ENCODE results near the gene SMIM15. TPM values are rescaled to one million over a fixed set of nuclear protein-coding genes. Genes with fewer than 3 reads are reported as not detected.
A peak's percentile ranks its signal among the peaks of the same experiment; 100 is the strongest.

Gene SMIM15
- total RNA-seq, 8 experiments from 2014 or later, result 24.7 to 40.8 (median 36.6) TPM

DNA sequence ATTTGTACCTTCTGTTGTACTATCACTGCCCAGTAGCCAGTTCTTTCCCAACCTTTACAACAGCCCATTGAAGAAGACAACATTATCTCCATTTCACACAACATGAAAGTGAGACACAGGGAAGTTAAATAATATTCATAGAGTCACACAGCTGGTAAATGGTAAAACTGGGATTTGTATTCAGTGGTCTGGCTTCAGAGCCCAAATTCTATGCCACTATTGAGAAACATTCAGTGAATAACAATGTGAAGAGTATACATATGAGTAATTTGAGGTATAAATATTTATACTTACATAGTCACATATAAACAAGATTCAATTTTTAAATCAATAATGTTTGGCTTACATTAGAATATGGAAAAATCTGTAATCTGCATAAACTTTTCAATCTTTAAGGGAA is 13.8 kb downstream of the SMIM15 start:
- Histone ChIP-seq H3K27ac (no peak overlapping the region), H3K4me1 (replicated peaks in 1 of 2) (no peaks in the 10 kb centered on the region), H3K4me3 (no peak overlapping the region)
- in situ Hi-C loops (cut with MboI; ENCODE audit: low pct_unique_long_range_greater_than_20kb in 2 of 9, low sequenced_read_pairs in 9 of 9, unreplicated experiment in 9 of 9), result no loop called here
- peak in 3 of 8 experiments; percentile 73 to 85 (median 79) for ATAC-seq (replicated peaks in 6 of 8)

DNA sequence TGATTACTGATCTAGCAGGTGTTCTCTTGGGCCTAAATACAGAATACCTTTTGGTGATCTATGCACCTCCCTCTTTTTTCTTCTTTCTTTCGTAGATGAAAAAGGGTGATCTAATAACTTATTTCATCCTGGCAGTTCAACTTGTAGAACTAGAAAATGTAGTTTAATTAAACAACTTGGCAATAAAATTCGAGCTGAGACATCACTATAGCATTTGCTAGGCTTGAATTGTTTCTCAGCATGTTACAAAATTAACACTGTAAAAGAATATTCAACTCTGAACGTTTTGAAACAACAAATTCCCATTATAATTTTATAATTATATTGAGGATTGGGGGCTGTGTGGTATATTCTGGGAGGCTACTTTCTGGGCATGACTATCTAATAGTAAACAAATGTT is 19.5 kb downstream of the SMIM15 start:
- Histone ChIP-seq H3K4me1 (replicated peaks in 1 of 2) (peaks cover 0 to 2% of the 10 kb centered on the region in 2 donors), H3K4me3 (no peak overlapping the region), H3K27ac (no peak overlapping the region)
- in situ Hi-C loops (cut with MboI; ENCODE audit: low pct_unique_long_range_greater_than_20kb in 2 of 9, low sequenced_read_pairs in 9 of 9, unreplicated experiment in 9 of 9), result no loop called here
- ATAC-seq (replicated peaks in 6 of 8), result no peak
- WGBS, 10 experiments, result 0 to 100% (median 58%) methylated on average over 1 to 3 of the region's 3 CpGs; no CpG with 5 or more reads in 1 of the 10 experiments

DNA sequence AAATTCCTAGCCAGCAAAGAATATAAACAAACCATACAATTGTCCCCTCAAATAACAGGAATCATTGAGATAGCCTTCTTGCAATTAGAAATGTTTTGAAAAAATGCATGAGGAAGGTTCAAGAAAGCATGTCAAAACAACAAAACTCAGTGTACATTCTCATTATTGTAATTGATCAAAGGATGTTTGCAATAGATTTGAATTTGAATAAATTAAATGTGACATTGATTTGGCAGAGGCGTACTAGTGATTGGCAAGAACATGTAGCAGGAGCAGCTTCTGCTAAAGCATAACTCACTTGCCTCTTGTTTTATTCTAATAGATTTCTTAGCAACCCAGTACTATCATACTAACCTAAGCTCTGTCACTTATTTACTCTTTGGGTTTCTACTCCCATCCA is 19.9 kb downstream of the SMIM15 start:
- in situ Hi-C loops (cut with MboI; ENCODE audit: low pct_unique_long_range_greater_than_20kb in 2 of 9, low sequenced_read_pairs in 9 of 9, unreplicated experiment in 9 of 9), result no loop called here
- Histone ChIP-seq H3K4me1 (replicated peaks in 1 of 2) (peaks cover 0 to 2% of the 10 kb centered on the region in 2 donors), H3K27ac (no peak overlapping the region), H3K4me3 (no peak overlapping the region)
- 85 to 100% (median 100%) methylated on average over 1 of the region's 1 CpG; no CpG with 5 or more reads in 3 of the 10 experiments for WGBS, 10 experiments
- ATAC-seq (replicated peaks in 6 of 8), result no peak

DNA sequence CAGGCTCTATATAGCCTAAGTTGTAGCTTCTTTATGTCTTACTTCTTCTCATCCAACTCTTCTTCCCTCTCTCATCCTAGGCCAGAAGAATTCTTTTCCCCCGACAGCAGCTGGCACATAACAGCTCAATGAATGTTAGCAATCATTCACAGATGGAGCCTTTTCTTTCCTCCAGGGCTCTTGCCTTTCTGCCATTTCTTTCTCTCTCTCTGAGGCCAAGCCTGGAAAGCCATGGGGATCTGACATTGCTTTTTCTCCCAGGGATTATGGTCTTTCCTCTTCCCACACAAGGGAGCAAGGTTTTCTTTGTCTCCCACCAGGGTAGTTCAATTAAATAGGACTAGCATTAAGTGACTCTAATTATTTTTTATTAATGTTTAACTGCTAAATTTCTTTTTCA is 20.5 kb downstream of the SMIM15 start:
- H3K4me1 ChIP-seq (replicated peaks in 1 of 2), result peaks cover 0 to 2% of the 10 kb centered on the region in 2 donors
- H3K4me3 ChIP-seq, result no peak overlapping the region
- ATAC-seq (replicated peaks in 6 of 8), result peak in 1 of 8 experiments; percentile 32
- no peak overlapping the region for H3K27ac ChIP-seq
- in situ Hi-C loops (cut with MboI; ENCODE audit: low pct_unique_long_range_greater_than_20kb in 2 of 9, low sequenced_read_pairs in 9 of 9, unreplicated experiment in 9 of 9), result no loop called here
- WGBS, 10 experiments, result 0 to 67% (median 13%) methylated on average over 1 of the region's 1 CpG; no CpG with 5 or more reads in 4 of the 10 experiments

DNA sequence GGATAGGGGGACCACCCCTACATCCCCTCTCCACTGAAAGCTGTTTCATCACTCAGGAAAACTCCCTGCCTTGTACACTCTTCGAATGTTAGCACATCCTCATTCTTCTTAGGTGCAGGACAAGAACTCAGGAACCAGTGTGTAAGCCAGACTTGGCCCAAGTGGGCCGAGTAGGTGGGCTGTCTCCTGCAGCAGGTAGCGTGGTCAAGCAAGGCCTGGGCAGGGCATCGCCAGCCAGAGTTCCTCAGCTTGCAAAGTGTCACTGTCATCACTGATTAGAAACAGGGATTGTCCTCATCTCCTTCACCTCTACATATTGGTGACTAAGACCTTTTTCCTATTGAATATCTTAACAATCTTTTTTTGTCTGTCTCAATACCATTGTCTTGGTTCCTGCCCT is 22.3 kb downstream of the SMIM15 start:
- WGBS, 10 experiments, result 80 to 100% (median 95%) methylated on average over 1 to 4 of the region's 4 CpGs; no CpG with 5 or more reads in 4 of the 10 experiments
- H3K27ac ChIP-seq, result no peak overlapping the region
- in situ Hi-C loops (cut with MboI; ENCODE audit: low pct_unique_long_range_greater_than_20kb in 2 of 9, low sequenced_read_pairs in 9 of 9, unreplicated experiment in 9 of 9), result no loop called here
- peaks cover 0 to 2% of the 10 kb centered on the region in 2 donors for H3K4me1 ChIP-seq (replicated peaks in 1 of 2)
- H3K4me3 ChIP-seq, result no peak overlapping the region
- ATAC-seq (replicated peaks in 6 of 8), result no peak

DNA sequence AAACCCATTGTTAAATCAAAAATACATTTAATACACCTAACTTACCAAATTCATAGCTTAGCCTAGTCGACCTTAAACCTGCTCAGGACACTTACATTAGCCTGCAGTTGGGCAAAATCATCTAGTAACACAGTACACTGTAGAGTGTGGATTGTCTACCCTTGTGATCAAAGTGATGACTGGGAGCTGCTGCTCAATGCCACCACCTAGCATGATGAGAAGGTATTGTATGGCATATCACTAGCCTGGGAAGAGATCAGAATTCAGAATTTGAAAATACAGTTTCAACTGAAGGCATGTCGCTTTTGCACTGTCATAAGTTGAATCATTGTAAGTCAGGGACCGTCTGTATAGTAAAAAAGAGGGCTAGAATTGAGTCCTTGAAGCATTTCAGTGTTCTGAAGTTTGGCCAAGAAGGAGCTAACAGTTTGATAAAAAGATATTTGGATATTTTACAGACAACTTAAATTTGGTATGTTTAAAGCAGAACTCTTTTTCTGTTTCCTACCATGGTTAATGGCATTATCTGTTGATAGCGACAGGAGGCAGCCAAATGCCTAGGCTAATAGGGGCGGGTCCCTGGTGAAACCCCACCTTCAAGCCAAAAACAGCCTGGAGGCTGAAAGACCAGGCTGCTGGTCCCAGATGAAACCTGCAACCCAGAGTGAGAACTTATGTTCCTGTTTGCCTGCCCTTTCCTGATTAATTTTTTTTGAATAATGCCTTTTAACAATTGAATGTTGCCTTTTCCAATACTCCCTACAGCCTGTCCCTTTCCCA is 23.0 kb downstream of the SMIM15 start:
- WGBS, 10 experiments, result 66 to 100% (median 86%) methylated on average over 2 to 5 of the region's 5 CpGs; no CpG with 5 or more reads in 2 of the 10 experiments
- no peak overlapping the region for H3K27ac ChIP-seq
- peak in 3 of 8 experiments; percentile 29 to 78 (median 68) for ATAC-seq (replicated peaks in 6 of 8)
- H3K4me1 ChIP-seq (replicated peaks in 1 of 2), result peaks cover 0 to 2% of the 10 kb centered on the region in 2 donors
- no peak overlapping the region for H3K4me3 ChIP-seq
- in situ Hi-C loops (cut with MboI; ENCODE audit: low pct_unique_long_range_greater_than_20kb in 2 of 9, low sequenced_read_pairs in 9 of 9, unreplicated experiment in 9 of 9), result no loop called here

DNA sequence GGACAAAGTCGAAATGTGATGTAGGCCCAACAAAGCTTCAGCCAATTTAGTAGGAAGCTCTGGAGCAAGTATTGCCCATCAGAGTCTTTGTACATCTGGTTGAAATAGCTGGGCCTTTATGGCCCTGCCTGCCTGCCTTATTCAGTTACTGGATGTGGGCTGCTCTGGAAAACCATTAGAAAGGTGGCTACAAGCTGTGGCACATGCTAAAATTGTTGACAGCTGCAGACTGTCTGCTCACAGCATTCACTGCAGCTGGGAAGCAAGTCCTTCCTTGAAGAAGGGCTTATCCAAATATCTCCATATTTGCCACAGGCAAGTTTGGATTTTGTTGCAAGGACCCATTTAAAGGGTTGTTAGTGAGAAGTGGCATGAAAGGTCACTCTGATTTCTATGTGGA is 24.4 kb downstream of the SMIM15 start:
- H3K4me3 ChIP-seq, result no peak overlapping the region
- WGBS, 10 experiments, result 20 to 100% (median 88%) methylated on average over 1 of the region's 1 CpG; no CpG with 5 or more reads in 3 of the 10 experiments
- H3K4me1 ChIP-seq (replicated peaks in 1 of 2), result peaks cover 0 to 2% of the 10 kb centered on the region in 2 donors
- in situ Hi-C loops (cut with MboI; ENCODE audit: low pct_unique_long_range_greater_than_20kb in 2 of 9, low sequenced_read_pairs in 9 of 9, unreplicated experiment in 9 of 9), result no loop called here
- H3K27ac ChIP-seq, result no peak overlapping the region
- peak in 3 of 8 experiments; percentile 71 to 88 (median 73) for ATAC-seq (replicated peaks in 6 of 8)

DNA sequence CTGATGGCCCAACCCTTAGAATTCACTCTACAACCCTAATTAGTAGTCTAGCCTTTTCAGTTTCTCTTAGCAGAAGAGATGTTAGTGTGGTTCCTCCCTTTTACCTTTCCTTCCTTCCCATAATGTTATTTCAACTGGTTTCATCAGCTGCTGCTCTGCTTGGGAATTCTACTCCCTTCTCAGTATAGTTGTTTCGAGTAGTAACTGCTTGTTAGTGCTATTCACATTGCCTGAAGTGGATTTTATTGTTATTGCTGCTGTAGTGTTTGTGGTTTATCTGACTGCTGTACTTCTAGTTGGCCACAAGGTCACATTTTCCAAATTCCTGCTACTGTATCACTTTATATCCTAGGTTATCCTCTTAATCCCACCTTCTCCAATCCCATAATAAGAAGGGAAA is 29.7 kb downstream of the SMIM15 start:
- no peaks in the 10 kb centered on the region for H3K4me1 ChIP-seq (replicated peaks in 1 of 2)
- no peak overlapping the region for H3K4me3 ChIP-seq
- in situ Hi-C loops (cut with MboI; ENCODE audit: low pct_unique_long_range_greater_than_20kb in 2 of 9, low sequenced_read_pairs in 9 of 9, unreplicated experiment in 9 of 9), result no loop called here
- 60 to 80% (median 73%) methylated on average over 1 of the region's 1 CpG; no CpG with 5 or more reads in 6 of the 10 experiments for WGBS, 10 experiments
- no peak overlapping the region for H3K27ac ChIP-seq
- peak in 3 of 8 experiments; percentile 36 to 75 (median 66) for ATAC-seq (replicated peaks in 6 of 8)

DNA sequence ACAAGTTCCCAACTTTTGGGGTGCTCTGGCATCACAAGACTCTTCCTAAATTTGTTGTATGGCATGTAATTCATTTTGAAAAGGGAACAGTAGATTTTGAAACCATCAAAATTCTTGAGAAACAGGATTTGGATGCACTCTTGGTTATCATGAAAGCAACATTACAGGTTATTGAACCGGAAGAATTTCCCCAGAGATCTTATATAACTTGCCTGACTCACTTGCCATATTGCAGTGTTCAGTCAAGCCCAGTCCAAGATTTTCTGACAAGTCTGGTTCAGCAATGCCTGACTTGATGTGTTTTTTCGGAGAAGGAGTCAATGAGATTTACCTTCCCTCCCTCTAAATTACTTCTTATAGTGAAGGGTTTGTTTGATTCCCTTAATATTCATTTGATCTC is 32.0 kb downstream of the SMIM15 start:
- Histone ChIP-seq H3K27ac (no peak overlapping the region), H3K4me3 (no peak overlapping the region), H3K4me1 (replicated peaks in 1 of 2) (no peaks in the 10 kb centered on the region)
- ATAC-seq (replicated peaks in 6 of 8), result no peak
- in situ Hi-C loops (cut with MboI; ENCODE audit: low pct_unique_long_range_greater_than_20kb in 2 of 9, low sequenced_read_pairs in 9 of 9, unreplicated experiment in 9 of 9), result no loop called here
- 40 to 100% (median 92%) methylated on average over 1 to 2 of the region's 2 CpGs; no CpG with 5 or more reads in 3 of the 10 experiments for WGBS, 10 experiments

DNA sequence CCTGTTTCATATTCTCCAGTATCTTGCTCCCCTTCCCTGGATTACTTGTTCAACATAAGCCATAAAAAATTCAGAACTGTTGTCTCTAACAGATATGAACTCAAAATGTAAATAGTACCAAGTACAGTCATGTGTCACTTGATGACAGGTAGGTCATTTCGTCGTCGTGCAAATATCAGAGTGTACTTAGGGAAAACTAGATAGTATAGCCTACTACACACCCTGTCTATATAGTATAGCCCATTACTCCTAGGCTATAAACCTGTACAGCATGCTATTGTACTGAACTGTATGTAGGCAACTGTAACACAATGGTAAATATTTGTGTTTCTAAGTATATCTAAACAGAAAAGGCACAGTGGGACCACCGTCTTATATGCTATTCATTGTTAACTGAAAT is 39.1 kb downstream of the SMIM15 start:
- ATAC-seq (replicated peaks in 6 of 8), result no peak
- in situ Hi-C loops (cut with MboI; ENCODE audit: low pct_unique_long_range_greater_than_20kb in 2 of 9, low sequenced_read_pairs in 9 of 9, unreplicated experiment in 9 of 9), result no loop called here
- H3K27ac ChIP-seq, result no peak overlapping the region
- H3K4me1 ChIP-seq (replicated peaks in 1 of 2), result no peaks in the 10 kb centered on the region
- H3K4me3 ChIP-seq, result no peak overlapping the region
- 79 to 100% (median 100%) methylated on average over 1 to 4 of the region's 4 CpGs; no CpG with 5 or more reads in 1 of the 10 experiments for WGBS, 10 experiments

DNA sequence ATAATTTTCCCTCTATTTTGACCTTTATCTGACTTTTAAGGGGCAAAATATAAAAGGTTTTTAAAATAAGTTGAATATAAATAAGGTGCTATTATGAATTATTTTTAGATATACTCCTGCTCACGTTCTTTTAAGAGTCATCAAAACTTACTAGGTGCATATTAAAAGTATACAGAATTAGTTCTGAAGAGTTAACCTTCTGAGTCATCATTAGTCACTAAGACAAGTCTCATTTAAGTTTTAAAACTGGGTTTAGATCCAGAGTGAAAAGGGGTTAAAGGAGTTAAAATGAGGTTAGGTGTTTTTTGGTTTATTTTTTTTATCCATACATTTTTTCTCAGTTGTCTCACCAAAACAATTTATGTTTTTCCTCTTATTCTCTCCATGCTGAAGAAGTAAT is 41.7 kb downstream of the SMIM15 start:
- in situ Hi-C loops (cut with MboI; ENCODE audit: low pct_unique_long_range_greater_than_20kb in 2 of 9, low sequenced_read_pairs in 9 of 9, unreplicated experiment in 9 of 9), result no loop called here
- H3K4me3 ChIP-seq, result no peak overlapping the region
- no peak for ATAC-seq (replicated peaks in 6 of 8)
- H3K27ac ChIP-seq, result no peak overlapping the region
- 0 to 100% (median 88%) methylated on average over 1 of the region's 1 CpG; no CpG with 5 or more reads in 1 of the 10 experiments for WGBS, 10 experiments
- no peaks in the 10 kb centered on the region for H3K4me1 ChIP-seq (replicated peaks in 1 of 2)

DNA sequence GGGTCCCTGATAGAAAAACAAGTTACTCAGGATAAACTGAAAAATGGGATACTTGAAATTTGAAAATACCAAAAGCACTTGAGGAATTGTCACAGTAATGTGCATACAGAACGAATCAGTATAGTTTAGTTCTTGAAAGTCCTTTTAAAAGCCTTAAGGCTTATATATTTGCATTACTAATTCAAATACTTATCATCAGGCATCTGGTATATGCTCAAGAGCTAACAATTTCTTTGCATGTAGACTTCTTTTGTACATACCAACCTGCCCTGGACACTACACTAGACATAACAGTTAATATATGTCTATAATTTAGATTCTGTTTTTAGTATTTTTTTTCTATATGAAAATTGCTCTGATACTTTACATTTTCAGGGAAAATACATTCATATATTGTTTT is 43.2 kb downstream of the SMIM15 start:
- Histone ChIP-seq H3K27ac (no peak overlapping the region), H3K4me3 (no peak overlapping the region), H3K4me1 (replicated peaks in 1 of 2) (no peaks in the 10 kb centered on the region)
- peak in 3 of 8 experiments; percentile 37 to 91 (median 68) for ATAC-seq (replicated peaks in 6 of 8)
- whole genome bisulfite sequencing, 10 experiments, result 0 to 94% (median 67%) methylated on average over 1 of the region's 1 CpG; no CpG with 5 or more reads in 3 of the 10 experiments
- in situ Hi-C loops (cut with MboI; ENCODE audit: low pct_unique_long_range_greater_than_20kb in 2 of 9, low sequenced_read_pairs in 9 of 9, unreplicated experiment in 9 of 9), result no loop called here

DNA sequence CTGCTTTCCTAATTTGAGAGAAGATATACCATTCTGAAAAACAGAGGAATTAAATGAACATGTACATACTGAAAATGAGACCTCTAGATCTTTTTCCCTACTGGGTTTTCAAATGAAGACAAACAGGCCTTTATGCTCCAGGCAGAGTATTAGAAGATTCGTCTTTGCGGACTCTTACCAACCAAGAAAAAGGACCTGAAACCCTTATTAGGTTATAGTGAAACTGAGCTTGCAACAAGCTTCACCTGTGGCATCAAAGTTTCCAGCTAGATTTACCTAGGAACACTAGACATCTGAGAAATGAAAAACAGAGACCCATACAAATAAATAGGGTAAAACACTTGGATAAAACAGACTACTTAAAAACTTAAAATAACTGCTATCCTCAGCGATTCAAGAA is 46.3 kb downstream of the SMIM15 start:
- in situ Hi-C loops (cut with MboI; ENCODE audit: low pct_unique_long_range_greater_than_20kb in 2 of 9, low sequenced_read_pairs in 9 of 9, unreplicated experiment in 9 of 9), result no loop called here
- H3K27ac ChIP-seq, result no peak overlapping the region
- ATAC-seq (replicated peaks in 6 of 8), result no peak
- H3K4me1 ChIP-seq (replicated peaks in 1 of 2), result no peaks in the 10 kb centered on the region
- H3K4me3 ChIP-seq, result no peak overlapping the region
- 77 to 100% (median 96%) methylated on average over 1 to 3 of the region's 3 CpGs for WGBS, 10 experiments

DNA sequence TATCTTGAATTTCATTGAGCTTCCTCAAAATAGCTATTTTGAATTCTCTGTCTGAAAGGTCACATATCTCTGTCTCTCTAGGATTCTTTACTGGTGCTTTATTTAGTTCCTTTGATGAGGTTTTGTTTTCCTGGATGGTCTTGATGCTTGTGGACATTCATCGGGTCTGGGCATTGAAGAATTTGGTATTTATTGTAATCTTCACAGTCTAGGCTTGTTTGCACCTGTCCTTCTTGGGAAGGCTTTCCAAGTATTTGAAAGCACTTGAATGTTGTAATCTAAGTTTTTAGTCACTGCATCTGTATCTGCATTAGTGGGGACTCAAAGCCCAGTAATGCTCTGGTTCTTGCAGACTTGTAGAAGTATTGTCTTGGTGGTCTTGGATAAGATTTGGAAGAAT is 47.8 kb downstream of the SMIM15 start:
- ATAC-seq (replicated peaks in 6 of 8), result no peak
- Histone ChIP-seq H3K4me3 (no peak overlapping the region), H3K4me1 (replicated peaks in 1 of 2) (no peaks in the 10 kb centered on the region), H3K27ac (no peak overlapping the region)
- 67 to 100% (median 100%) methylated on average over 1 of the region's 1 CpG; no CpG with 5 or more reads in 1 of the 10 experiments for WGBS, 10 experiments
- in situ Hi-C loops (cut with MboI; ENCODE audit: low pct_unique_long_range_greater_than_20kb in 2 of 9, low sequenced_read_pairs in 9 of 9, unreplicated experiment in 9 of 9), result no loop called here
